GM04503 (cell line): ENCODE measurements around the gene AOC3.
"Not testable (repeated sequence)": the region's sequence is repeated elsewhere in the genome, so short reads cannot be mapped to it uniquely, and the experiment has no call there.

Experiments
- DNase-seq: peaks from one replicate; pipeline ENCODE4 v3.0.0-alpha.2; 2012; ENCODE audit warnings: low read depth

Gene AOC3

DNA sequence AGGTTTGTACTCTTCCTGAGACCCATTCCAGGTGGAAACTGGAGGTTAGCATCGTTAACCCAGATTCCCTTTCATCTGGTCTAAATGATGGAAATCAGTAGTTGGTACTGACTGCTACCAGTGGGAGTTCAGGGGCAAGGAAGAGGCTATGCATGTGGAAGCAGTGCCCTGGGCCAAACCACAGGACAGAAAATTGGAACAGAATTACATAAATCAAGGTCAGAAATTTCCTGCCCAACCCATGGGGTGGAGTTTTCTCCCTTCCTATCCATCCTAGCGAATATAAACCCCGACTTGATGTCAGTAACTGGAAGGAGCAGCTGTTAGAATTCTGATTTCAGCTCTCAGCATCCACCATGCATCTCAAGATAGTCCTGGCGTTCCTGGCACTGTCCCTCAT lies 6.7 kb upstream of the AOC3 start, which contains the start of gene AOC2:
Gene AOC2 (plus strand): TSS at position 310 of the 400 bp plus-strand sequence. CDS start 47 bp downstream, at position 357.
- DNase-seq = peak; percentile 16

GRCh38 chr17:42844761-42845555 lies 6.0 kb upstream of the AOC3 start:
- no peak for DNase-seq

- no peak for DNase-seq
Measured at GRCh38 chr17:42845556-42845917, 5.5 kb upstream of the AOC3 start.

DNA sequence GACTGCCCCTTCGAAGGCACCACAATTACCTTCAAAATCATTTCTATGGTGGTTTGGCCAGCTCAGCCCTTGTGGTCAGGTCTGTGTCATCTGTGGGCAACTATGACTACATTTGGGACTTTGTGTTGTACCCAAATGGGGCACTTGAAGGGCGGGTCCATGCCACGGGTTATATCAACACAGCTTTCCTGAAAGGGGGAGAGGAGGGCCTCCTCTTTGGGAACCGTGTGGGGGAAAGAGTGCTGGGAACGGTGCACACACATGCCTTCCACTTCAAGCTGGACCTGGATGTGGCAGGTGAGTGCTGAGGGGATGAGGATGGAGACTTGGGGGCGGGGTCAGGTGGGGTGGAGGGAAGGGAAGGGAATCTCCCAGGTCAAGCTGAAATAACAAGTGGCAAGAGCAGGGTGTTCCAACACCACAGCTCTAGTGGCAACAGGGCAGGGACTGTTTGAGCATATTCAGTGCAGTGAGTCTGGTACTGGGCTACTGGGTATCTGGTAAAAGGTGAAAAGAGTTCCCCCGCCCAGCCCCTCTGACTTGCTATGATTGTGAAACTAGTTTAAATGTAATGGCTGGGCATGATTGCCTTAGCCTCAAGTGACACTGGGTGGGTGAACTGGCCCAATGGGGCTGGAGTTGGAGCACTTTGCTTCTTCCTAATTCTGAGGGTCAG lies 4.9 kb upstream of the AOC3 start:
- DNase-seq = no peak

DNA sequence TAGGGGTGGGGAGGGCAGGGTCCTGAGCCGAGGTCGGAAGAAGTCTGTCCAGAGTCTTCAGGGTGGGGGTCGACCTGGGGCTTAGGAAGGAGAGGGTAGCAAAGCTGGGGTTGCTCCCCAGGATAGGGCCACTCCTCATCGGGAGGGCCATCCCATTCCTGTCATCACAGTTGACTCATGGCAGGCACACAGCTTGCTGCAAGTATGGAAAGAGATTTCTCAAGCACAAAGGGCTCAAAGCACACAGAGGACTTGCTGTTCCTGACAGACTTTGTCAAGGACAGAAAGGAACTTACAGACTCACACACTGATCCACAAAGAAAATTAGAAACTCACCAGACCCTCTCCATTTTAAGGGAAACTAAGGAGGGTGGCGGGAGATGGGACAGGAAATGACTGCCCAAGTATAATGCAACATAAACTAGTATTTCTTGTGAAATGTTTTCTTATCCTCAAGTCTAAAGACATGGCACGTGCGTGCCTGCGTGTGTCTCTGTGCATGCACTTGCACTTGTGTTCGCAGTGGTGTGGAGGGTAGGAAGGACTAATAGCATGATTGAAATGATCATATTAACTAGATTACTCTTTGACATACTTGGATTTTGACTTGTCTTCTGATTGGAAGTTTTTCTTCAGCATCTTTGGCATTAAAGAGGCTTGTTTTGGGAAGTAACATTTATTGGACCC lies 4.3 kb upstream of the AOC3 start:
- peak; percentile 12 for DNase-seq

DNA sequence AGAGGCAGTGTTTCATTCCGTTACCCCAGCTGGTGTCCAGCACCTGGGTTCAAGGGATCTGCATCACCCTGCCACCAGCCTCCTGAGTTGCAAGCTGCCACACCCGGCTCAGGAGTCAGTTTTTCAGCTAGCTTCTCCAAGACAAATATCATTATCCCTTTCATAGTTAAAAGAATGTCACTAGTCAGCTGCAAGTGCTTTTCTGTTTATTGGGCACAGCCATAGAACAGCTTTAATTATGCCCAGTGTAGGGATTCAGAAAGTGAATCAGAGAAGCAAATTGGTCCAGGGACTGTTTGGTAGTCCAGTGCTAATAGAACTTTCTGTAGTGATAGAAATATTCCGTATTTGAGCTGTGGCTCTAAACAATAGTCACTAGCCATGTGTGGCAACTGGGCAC lies 2.9 kb upstream of the AOC3 start:
- DNase-seq = no peak

- no peak for DNase-seq
Measured at GRCh38 chr17:42849031-42849430, 2.0 kb upstream of the AOC3 start.

DNA sequence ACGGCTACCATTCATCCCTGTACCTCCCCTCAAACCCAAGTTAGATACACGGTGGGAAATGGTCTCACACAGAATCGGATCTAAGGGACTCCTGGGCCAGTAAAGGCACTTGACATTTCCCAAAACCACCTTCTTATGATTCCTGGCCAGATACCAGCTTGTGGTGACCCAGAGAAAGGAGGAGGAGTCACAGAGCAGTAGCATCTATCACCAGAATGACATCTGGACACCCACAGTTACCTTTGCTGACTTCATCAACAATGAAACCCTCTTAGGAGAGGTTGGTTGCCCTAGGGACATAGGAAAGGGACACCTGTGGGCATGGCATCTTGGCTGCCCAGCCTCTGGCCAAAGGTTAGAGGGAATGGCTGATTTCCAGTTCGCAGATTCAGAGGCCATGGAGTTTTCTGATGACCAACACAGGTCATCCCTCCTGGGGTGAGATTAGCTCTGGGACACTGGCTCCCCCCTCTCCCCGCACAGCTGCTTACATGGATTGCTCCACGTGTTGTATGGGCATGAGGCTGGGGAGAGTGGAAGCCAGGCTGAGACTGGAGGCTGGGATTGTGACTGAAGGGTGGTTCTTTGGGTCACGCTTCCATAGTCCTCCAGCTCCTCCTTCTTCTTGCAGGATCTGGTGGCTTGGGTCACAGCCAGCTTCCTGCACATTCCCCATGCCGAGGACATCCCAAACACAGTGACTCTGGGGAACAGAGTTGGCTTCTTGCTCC lies 1.4 kb upstream of the AOC3 start:
- DNase-seq = no peak

DNA sequence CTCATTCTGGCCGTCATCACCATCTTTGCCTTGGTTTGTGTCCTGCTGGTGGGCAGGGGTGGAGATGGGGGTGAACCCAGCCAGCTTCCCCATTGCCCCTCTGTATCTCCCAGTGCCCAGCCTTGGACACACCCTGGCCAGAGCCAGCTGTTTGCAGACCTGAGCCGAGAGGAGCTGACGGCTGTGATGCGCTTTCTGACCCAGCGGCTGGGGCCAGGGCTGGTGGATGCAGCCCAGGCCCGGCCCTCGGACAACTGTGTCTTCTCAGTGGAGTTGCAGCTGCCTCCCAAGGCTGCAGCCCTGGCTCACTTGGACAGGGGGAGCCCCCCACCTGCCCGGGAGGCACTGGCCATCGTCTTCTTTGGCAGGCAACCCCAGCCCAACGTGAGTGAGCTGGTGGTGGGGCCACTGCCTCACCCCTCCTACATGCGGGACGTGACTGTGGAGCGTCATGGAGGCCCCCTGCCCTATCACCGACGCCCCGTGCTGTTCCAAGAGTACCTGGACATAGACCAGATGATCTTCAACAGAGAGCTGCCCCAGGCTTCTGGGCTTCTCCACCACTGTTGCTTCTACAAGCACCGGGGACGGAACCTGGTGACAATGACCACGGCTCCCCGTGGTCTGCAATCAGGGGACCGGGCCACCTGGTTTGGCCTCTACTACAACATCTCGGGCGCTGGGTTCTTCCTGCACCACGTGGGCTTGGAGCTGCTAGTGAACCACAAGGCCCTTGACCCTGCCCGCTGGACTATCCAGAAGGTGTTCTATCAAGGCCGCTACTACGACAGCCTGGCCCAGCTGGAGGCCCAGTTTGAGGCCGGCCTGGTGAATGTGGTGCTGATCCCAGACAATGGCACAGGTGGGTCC lies 607 bp downstream of the AOC3 start:
- DNase-seq = not testable (repeated sequence)

DNA sequence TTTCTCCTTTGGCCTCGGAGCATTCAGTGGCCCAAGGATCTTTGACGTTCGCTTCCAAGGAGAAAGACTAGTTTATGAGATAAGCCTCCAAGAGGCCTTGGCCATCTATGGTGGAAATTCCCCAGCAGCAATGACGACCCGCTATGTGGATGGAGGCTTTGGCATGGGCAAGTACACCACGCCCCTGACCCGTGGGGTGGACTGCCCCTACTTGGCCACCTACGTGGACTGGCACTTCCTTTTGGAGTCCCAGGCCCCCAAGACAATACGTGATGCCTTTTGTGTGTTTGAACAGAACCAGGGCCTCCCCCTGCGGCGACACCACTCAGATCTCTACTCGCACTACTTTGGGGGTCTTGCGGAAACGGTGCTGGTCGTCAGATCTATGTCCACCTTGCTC lies 1.4 kb downstream of the AOC3 start:
- DNase-seq = no peak

GRCh38 chr17:42853004-42853403 lies 2.0 kb downstream of the AOC3 start:
- DNase-seq = no peak

- no peak for DNase-seq
Measured at GRCh38 chr17:42853597-42853967, 2.6 kb downstream of the AOC3 start.

DNA sequence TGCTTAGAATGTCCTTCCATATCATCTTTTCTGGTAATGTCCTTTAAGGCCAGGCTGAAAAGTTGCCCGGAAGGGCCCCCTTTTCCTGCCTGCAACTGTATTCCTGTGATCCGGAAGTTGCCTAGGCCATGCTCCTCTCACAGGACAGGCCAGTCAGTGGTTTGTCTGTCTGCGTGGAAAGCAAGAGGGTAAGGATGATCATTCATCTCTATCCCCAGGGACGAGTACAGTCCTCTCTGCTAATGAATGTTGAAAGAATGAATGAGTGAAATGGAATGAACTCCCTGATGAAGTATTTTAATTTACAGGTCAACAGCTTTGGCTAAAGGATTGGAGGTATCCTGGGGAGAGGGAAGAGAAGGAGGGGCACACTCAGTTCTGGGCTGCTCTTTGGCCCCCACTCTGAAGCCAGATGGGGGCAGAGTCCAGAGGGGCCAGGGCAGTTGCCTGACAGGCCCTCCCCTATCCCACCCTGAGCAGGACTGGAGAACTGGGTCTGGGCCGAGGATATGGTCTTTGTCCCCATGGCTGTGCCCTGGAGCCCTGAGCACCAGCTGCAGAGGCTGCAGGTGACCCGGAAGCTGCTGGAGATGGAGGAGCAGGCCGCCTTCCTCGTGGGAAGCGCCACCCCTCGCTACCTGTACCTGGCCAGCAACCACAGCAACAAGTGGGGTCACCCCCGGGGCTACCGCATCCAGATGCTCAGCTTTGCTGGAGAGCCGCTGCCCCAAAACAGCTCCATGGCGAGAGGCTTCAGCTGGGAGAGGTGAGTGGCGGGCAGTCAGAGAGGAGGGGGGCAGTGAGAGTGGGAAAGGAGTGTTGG lies 3.2 kb downstream of the AOC3 start:
- DNase-seq = no peak

GRCh38 chr17:42855048-42855596 lies 4.1 kb downstream of the AOC3 start:
- no peak for DNase-seq

GRCh38 chr17:42856093-42856492 lies 5.1 kb downstream of the AOC3 start:
- DNase-seq = not testable (repeated sequence)

- not testable (repeated sequence) for DNase-seq
Measured at GRCh38 chr17:42856516-42856915, 5.5 kb downstream of the AOC3 start.

DNA sequence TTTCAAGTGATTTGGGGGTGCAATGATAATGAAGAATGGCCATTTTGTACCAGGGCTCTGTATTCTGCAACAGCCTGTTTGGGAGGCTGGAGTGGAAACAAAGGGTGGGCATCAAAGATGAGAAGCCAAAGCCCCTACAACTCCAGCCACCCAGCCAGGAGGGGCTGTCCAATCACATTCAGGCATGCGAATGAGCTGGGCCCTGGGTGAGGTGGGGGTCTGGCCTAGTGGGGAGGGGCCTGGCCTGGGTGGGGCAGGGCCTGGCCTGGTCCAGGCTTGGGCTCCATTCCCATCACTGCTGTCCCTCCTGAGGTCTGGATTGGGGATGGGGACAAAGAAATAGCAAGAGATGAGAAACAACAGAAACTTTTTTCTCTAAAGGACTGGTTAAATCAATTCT lies 6.4 kb downstream of the AOC3 start:
- no peak for DNase-seq

DNA sequence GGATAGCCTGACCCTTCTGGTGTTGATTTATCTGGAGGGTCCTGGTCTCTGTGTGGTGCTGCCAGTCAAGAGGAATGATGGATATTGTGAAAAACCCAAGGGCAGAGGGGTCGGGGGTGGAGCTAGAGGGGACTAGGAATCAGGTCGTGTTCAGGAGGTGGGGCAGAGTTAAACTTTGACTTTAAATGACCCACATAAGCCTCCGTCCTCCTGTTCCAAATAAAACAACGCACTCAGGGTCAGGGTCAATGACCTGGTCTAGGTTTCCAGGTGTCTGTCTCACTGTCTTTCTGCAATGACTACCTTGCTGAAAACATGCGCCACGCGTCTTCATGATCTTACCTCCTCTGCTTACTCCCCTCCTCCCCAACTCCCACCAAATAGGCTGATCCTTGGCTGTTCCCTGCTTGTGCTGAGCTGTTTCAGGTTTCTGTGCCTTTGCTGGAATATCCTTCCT lies 14.7 kb downstream of the AOC3 start:
- DNase-seq = no peak

- DNase-seq = no peak
Measured at GRCh38 chr17:42866216-42866615, 15.2 kb downstream of the AOC3 start.
